Liver (tissue), 9 donors: ENCODE data around the gene PRELID1. TPM values are rescaled to one million over a fixed set of nuclear protein-coding genes. Genes with fewer than 3 reads are reported as not detected.

Source experiments
- DNase-seq: peaks from one replicate; pipeline ENCODE4 v3.0.0-alpha.2; 2017; ENCODE audit warnings: low spot score
- H3K27ac ChIP-seq, 2 donors: one replicate each; pipeline ENCODE4 v1.7.0; 2013; ENCODE audit warnings: inconsistent platforms in 2 of 2, low read length in 2 of 2, control low read depth in 1 of 2, low read depth in 1 of 2, mild to moderate bottlenecking in 1 of 2
- H3K27me3 ChIP-seq, 4 donors: one replicate each; pipeline versions ENCODE4 v1.6.1 to v1.7.0; 2013; ENCODE audit warnings: low read length in 3 of 4, inconsistent platforms in 1 of 4, mild to moderate bottlenecking in 1 of 4, moderate library complexity in 1 of 4; ENCODE audit not compliant: control insufficient read depth in 4 of 4, insufficient read depth in 4 of 4
- H3K36me3 ChIP-seq, 4 donors: one replicate each; pipeline versions ENCODE4 v1.6.1 to v1.7.0; 2013; ENCODE audit warnings: low read length in 3 of 4, mild to moderate bottlenecking in 3 of 4, low read depth in 1 of 4, moderate library complexity in 1 of 4; ENCODE audit not compliant: control insufficient read depth in 4 of 4, insufficient read depth in 3 of 4
- H3K4me1 ChIP-seq, 4 donors: one replicate each; pipeline versions ENCODE4 v1.6.1 to v1.7.0; 2013; ENCODE audit warnings: low read length in 3 of 4, mild to moderate bottlenecking in 3 of 4, moderate library complexity in 1 of 4; ENCODE audit not compliant: control insufficient read depth in 4 of 4, insufficient read depth in 4 of 4
- H3K4me3 ChIP-seq, 3 donors: one replicate each; pipeline versions ENCODE4 v1.6.1 to v1.7.0; 2013; ENCODE audit warnings: low read length in 3 of 3, control low read depth in 1 of 3, low read depth in 1 of 3, mild to moderate bottlenecking in 1 of 3
- H3K9ac ChIP-seq, 2 donors: one replicate each; pipeline ENCODE4 v1.7.0; 2013; ENCODE audit warnings: low read length in 2 of 2, mild to moderate bottlenecking in 2 of 2, moderate library complexity in 2 of 2, control low read depth in 1 of 2, low read depth in 1 of 2
- H3K9me3 ChIP-seq, 4 donors: one replicate each; pipeline versions ENCODE4 v1.6.1 to v1.7.0; 2013; ENCODE audit warnings: low read length in 3 of 4; ENCODE audit not compliant: control insufficient read depth in 4 of 4
- EGR1 ChIP-seq, 2 donors: IDR thresholded peaks; 2 replicates each; pipeline ENCODE4 v1.6.1; 2016 to 2018; ENCODE audit warnings: antibody characterized with exemption in 2 of 2, low read depth in 2 of 2
- FOXA2 ChIP-seq: IDR thresholded peaks from 2 replicates; pipeline ENCODE4 v1.6.1; 2016; ENCODE audit warnings: antibody characterized with exemption
- GABPA ChIP-seq, 2 donors: IDR thresholded peaks in 1 of 2; conservative IDR thresholded peaks in 1 of 2; 2 replicates each; pipeline ENCODE4 v1.6.1; 2016; ENCODE audit warnings: antibody characterized with exemption in 2 of 2, mild to moderate bottlenecking in 1 of 2, moderate library complexity in 1 of 2
- HNF4A ChIP-seq, 2 donors: conservative IDR thresholded peaks; 2 replicates each; pipeline ENCODE4 v1.6.1; 2016; ENCODE audit warnings: antibody characterized with exemption in 2 of 2, mild to moderate bottlenecking in 2 of 2
- HNF4G ChIP-seq: IDR thresholded peaks from 2 replicates; pipeline ENCODE4 v1.6.1; 2016; ENCODE audit warnings: antibody characterized with exemption
- JUND ChIP-seq, 2 donors: IDR thresholded peaks; 2 replicates each; pipeline ENCODE4 v1.6.1; 2016; ENCODE audit warnings: antibody characterized with exemption in 2 of 2
- NR2F2 ChIP-seq: IDR thresholded peaks from 2 replicates; pipeline ENCODE4 v1.6.1; 2016; ENCODE audit warnings: antibody characterized with exemption
- RAD21 ChIP-seq, 2 donors: IDR thresholded peaks; 2 replicates each; pipeline ENCODE4 v1.6.1; 2016; ENCODE audit warnings: antibody characterized with exemption in 2 of 2, mild to moderate bottlenecking in 2 of 2
- RXRA ChIP-seq, 2 donors: IDR thresholded peaks; 2 replicates each; pipeline ENCODE4 v1.6.1; 2017 to 2018; ENCODE audit warnings: antibody characterized with exemption in 2 of 2, mild to moderate bottlenecking in 1 of 2
- SP1 ChIP-seq: IDR thresholded peaks from 2 replicates; pipeline ENCODE4 v1.6.1; 2018; ENCODE audit warnings: antibody characterized with exemption, mild to moderate bottlenecking
- TAF1 ChIP-seq: conservative IDR thresholded peaks from 2 replicates; pipeline ENCODE4 v1.6.1; 2016; ENCODE audit warnings: antibody characterized with exemption, mild to moderate bottlenecking
- YY1 ChIP-seq: IDR thresholded peaks from 2 replicates; pipeline ENCODE4 v1.6.1; 2016; ENCODE audit warnings: antibody characterized with exemption, mild to moderate bottlenecking
- WGBS: extraction: QIAGEN DNeasy Blood & Tissue Kit; methylation state at CpG from one replicate; pipeline ENCODE4 v1.1.7; 2013; 5-methylcytosine and 5-hydroxymethylcytosine counted together
- polyA plus RNA-seq, 2 donors: library from polyadenylated mRNA; stranded (reverse) in 1 of 2; unstranded in 1 of 2; fragments of 200-250 nt in 1 of 2; fragments of >200 nt in 1 of 2; fragmentation: Nextera tagmentation in 1 of 2; extraction: Ambion mirVana in 1 of 2; gene quantifications; one replicate each; pipeline versions ENCODE4 v1.2.1 to v1.2.3, GENCODE V29; 2013 to 2015
- total RNA-seq, 2 donors: library from RNA; depleted of rRNA; stranded (reverse); fragments of >200 nt; gene quantifications; one replicate each; pipeline ENCODE4 v1.2.3, GENCODE V29; 2014
- TF ChIP-seq, protein P1 (sequence below): IDR thresholded peaks from 2 replicates; pipeline ENCODE4 v1.6.1; 2016; ENCODE audit warnings: antibody characterized with exemption, mild to moderate bottlenecking
- TF ChIP-seq, protein P2 (sequence below): IDR thresholded peaks from 2 replicates; pipeline ENCODE4 v1.6.1; 2016; ENCODE audit warnings: antibody characterized with exemption
- TF ChIP-seq, protein P3 (sequence below): fragments of 150-350 bp; IDR thresholded peaks from 2 replicates; pipeline ENCODE4 v1.5.1; 2017; ENCODE audit warnings: improper control_type of control experiment, low read depth, low read length; ENCODE audit not compliant: missing input control
- TF ChIP-seq, protein P4 (sequence below): IDR thresholded peaks from 2 replicates; pipeline ENCODE4 v1.6.1; 2016; ENCODE audit warnings: antibody characterized with exemption
- TF ChIP-seq, protein P5 (sequence below): IDR thresholded peaks from 2 replicates; pipeline ENCODE4 v1.6.1; 2016; ENCODE audit warnings: antibody characterized with exemption
- donor health status: healthy.
- donor health status: healthy.
- donor health status: healthy.
- donor health status: healthy.
- donor health status: healthy.

Gene PRELID1
- total and polyA plus RNA-seq, 4 donors = 47.9 to 200 (median 85.3) TPM

DNA sequence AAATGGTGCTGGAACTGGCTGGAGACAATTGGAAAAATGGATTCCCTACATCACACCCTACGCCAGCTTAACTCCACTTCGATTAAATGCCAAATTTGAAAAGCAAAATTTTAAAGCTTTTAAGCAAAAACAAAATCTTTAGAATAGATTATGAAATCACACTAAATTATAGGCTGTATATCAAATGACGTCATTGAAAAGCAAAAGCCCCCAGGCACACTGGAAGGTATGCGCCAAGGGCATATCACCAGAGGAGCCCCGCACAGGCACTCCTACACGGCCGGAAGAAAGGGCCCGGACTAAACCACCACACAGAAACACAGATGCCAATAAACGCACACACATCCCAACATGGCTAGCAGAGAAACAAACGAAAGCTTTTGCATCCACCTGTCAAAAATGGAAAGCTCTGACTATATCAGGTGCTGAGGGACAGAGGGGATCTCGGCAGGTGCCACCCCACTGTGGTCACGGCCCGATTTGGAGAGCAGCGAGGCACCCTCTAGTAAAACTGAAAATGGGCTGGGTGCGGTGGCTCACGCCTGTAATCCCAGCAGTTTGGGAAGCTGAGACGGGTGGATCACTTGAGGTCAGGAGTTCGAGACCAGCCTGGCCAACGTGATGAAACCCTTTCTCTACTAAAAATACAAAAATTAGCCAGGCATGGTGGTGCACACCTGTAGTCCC is 25.1 kb downstream of the PRELID1 start:
- Histone ChIP-seq H3K36me3 (peaks cover 11 to 39% (median 17%) of the 10 kb centered on the region in 4 donors), H3K9me3 (no peaks in the 10 kb centered on the region), H3K27me3 (no peaks in the 10 kb centered on the region), H3K4me1 (peaks cover 3 to 9% (median 7%) of the 10 kb centered on the region in 4 donors), H3K4me3 (no peak overlapping the region), H3K27ac (no peak overlapping the region), H3K9ac (no peak overlapping the region)
- no peak for DNase-seq
- TF ChIP-seq HNF4G (no peak), NR2F2 (no peak), FOXA2 (no peak), EGR1 (IDR thresholded peaks at IDR 0.05; ENCODE audit: low read depth in 2 of 2) (no peak), SP1 (no peak)
- TF ChIP-seq, protein P1, sequence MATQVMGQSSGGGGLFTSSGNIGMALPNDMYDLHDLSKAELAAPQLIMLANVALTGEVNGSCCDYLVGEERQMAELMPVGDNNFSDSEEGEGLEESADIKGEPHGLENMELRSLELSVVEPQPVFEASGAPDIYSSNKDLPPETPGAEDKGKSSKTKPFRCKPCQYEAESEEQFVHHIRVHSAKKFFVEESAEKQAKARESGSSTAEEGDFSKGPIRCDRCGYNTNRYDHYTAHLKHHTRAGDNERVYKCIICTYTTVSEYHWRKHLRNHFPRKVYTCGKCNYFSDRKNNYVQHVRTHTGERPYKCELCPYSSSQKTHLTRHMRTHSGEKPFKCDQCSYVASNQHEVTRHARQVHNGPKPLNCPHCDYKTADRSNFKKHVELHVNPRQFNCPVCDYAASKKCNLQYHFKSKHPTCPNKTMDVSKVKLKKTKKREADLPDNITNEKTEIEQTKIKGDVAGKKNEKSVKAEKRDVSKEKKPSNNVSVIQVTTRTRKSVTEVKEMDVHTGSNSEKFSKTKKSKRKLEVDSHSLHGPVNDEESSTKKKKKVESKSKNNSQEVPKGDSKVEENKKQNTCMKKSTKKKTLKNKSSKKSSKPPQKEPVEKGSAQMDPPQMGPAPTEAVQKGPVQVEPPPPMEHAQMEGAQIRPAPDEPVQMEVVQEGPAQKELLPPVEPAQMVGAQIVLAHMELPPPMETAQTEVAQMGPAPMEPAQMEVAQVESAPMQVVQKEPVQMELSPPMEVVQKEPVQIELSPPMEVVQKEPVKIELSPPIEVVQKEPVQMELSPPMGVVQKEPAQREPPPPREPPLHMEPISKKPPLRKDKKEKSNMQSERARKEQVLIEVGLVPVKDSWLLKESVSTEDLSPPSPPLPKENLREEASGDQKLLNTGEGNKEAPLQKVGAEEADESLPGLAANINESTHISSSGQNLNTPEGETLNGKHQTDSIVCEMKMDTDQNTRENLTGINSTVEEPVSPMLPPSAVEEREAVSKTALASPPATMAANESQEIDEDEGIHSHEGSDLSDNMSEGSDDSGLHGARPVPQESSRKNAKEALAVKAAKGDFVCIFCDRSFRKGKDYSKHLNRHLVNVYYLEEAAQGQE = no peak
- TF ChIP-seq, protein P2, sequence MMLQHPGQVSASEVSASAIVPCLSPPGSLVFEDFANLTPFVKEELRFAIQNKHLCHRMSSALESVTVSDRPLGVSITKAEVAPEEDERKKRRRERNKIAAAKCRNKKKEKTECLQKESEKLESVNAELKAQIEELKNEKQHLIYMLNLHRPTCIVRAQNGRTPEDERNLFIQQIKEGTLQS = no peak
- TF ChIP-seq, protein P3, sequence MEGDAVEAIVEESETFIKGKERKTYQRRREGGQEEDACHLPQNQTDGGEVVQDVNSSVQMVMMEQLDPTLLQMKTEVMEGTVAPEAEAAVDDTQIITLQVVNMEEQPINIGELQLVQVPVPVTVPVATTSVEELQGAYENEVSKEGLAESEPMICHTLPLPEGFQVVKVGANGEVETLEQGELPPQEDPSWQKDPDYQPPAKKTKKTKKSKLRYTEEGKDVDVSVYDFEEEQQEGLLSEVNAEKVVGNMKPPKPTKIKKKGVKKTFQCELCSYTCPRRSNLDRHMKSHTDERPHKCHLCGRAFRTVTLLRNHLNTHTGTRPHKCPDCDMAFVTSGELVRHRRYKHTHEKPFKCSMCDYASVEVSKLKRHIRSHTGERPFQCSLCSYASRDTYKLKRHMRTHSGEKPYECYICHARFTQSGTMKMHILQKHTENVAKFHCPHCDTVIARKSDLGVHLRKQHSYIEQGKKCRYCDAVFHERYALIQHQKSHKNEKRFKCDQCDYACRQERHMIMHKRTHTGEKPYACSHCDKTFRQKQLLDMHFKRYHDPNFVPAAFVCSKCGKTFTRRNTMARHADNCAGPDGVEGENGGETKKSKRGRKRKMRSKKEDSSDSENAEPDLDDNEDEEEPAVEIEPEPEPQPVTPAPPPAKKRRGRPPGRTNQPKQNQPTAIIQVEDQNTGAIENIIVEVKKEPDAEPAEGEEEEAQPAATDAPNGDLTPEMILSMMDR = no peak
- WGBS = 93% methylated on average over 19 of the region's 19 CpGs

- Histone ChIP-seq H3K9ac (no peak overlapping the region), H3K4me1 (peaks cover 3 to 9% (median 7%) of the 10 kb centered on the region in 4 donors), H3K9me3 (no peaks in the 10 kb centered on the region), H3K27ac (no peak overlapping the region), H3K36me3 (peaks cover 18 to 51% (median 29%) of the 10 kb centered on the region in 4 donors), H3K27me3 (no peaks in the 10 kb centered on the region), H3K4me3 (no peak overlapping the region)
- 90% methylated on average over 6 of the region's 6 CpGs for WGBS
- DNase-seq = no peak
- no peak for TF ChIP-seq FOXA2
- TF ChIP-seq, protein P1 = no peak
- no peak for TF ChIP-seq EGR1 (IDR thresholded peaks at IDR 0.05; ENCODE audit: low read depth in 2 of 2)
- TF ChIP-seq, protein P4, sequence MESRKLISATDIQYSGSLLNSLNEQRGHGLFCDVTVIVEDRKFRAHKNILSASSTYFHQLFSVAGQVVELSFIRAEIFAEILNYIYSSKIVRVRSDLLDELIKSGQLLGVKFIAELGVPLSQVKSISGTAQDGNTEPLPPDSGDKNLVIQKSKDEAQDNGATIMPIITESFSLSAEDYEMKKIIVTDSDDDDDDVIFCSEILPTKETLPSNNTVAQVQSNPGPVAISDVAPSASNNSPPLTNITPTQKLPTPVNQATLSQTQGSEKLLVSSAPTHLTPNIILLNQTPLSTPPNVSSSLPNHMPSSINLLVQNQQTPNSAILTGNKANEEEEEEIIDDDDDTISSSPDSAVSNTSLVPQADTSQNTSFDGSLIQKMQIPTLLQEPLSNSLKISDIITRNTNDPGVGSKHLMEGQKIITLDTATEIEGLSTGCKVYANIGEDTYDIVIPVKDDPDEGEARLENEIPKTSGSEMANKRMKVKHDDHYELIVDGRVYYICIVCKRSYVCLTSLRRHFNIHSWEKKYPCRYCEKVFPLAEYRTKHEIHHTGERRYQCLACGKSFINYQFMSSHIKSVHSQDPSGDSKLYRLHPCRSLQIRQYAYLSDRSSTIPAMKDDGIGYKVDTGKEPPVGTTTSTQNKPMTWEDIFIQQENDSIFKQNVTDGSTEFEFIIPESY = no peak
- TF ChIP-seq NR2F2 = no peak
- TF ChIP-seq, protein P3 = no peak
- TF ChIP-seq HNF4G = no peak
- no peak for TF ChIP-seq YY1
- TF ChIP-seq HNF4A (conservative IDR thresholded peaks at IDR 0.05) = no peak
- no peak for TF ChIP-seq RXRA (IDR thresholded peaks at IDR 0.05)
- TF ChIP-seq RAD21 (IDR thresholded peaks at IDR 0.05) = no peak
- no peak for TF ChIP-seq JUND (IDR thresholded peaks at IDR 0.05)
- no peak for TF ChIP-seq GABPA (IDR thresholded peaks at IDR 0.05 in 1 of 2, conservative IDR thresholded peaks at IDR 0.05 in 1 of 2)
- TF ChIP-seq, protein P5, sequence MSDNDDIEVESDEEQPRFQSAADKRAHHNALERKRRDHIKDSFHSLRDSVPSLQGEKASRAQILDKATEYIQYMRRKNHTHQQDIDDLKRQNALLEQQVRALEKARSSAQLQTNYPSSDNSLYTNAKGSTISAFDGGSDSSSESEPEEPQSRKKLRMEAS = no peak
- no peak for TF ChIP-seq TAF1
These were observed 26.3 kb downstream of the PRELID1 start for GRCh38 chr5:177329883-177330282.
